ENCODE results near the gene TRIM45.
"Not testable (repeated sequence)": the region's sequence is repeated elsewhere in the genome, so short reads cannot be mapped to it uniquely, and the experiment has no call there.

Gene TRIM45

DNA sequence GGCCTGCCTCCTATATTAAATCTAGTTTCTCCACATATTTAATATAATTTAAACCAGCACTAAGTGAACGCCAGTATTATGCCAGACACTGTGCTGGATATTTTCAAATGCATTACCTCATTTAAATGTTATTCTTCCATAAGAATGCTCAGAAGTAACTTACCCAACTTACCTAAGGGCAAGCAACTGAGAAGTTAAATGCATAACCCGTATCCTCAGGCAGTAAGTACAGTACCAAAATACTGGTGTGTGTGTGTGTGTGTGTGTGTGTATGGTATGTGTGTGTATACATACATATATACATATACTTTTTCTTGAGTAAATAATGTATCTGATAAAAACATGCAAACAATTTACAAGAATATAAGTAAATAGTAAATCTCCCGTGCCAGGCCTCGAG, 9.0 kb upstream of the TRIM45 start:
- no peak for DNase-seq

- no peak for DNase-seq
These were observed 7.0 kb upstream of the TRIM45 start for GRCh38 chr1:117128323-117129079.

- DNase-seq, result peak; percentile 86
These were observed 6.2 kb upstream of the TRIM45 start for GRCh38 chr1:117127795-117128194.

GRCh38 chr1:117124661-117125060, 3.1 kb upstream of the TRIM45 start:
- no peak for DNase-seq

GRCh38 chr1:117123274-117123673, 1.7 kb upstream of the TRIM45 start:
- no peak for DNase-seq

DNA sequence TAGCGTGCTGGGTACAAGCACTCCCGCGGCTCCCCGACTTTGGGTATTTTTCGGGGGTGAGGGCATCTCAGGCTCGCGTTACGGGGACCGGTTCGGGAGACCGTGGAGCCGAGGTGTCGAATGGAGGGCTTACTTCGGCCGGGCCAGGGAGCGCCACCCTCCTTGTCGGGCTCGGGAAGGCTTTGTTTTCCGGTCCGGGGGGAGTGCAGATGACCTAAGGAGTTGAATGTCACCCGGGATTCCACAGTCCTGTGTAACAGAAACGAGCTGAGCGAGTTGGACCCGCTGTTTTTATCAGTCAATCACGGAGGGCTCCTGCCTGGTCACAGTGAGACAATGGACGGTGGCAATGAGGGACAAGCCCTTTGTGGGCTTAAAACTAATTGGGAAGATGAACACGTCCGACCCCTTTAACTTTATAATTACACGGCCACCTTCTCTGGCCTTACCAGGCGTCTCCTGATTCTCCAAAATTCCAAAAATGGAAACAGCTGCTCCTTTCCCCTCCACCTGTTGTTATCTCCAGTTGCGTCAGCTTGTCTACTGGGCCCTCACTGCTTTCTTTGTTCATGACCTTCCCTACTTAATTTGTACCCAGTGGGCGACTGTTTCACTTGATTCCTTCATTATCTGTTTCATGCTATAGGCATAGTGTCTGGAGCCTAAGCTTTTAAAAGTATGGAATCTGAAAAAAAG, 929 bp upstream of the TRIM45 start:
- no peak for DNase-seq

- DNase-seq, result no peak
These were observed 568 bp downstream of the TRIM45 start for GRCh38 chr1:117120774-117121588.

- not testable (repeated sequence) for DNase-seq
These were observed 2.4 kb downstream of the TRIM45 start for GRCh38 chr1:117119144-117119543.

- no peak for DNase-seq
These were observed 3.4 kb downstream of the TRIM45 start for GRCh38 chr1:117118137-117118536.

DNA sequence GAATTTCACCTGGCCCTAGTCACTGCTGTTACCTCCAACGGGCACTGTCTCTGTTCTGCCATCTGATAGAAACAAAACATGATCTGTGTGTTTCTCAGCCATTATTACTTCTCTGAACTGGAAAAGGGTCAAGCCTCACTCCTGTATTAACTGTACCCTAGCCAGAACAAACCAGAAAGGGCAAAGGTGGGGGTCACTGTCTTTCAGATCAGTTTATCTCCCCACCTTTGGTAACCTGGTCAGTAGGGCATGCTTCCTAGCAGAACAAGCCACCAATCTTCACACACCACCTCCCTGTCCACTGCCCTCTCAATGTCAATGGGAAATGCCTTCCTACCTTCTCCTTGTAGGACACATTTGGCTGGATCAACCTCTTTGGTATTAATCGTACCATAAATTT, 3.9 kb downstream of the TRIM45 start:
- no peak for DNase-seq

- no peak for DNase-seq
These were observed 4.8 kb downstream of the TRIM45 start for GRCh38 chr1:117116784-117117130.

DNA sequence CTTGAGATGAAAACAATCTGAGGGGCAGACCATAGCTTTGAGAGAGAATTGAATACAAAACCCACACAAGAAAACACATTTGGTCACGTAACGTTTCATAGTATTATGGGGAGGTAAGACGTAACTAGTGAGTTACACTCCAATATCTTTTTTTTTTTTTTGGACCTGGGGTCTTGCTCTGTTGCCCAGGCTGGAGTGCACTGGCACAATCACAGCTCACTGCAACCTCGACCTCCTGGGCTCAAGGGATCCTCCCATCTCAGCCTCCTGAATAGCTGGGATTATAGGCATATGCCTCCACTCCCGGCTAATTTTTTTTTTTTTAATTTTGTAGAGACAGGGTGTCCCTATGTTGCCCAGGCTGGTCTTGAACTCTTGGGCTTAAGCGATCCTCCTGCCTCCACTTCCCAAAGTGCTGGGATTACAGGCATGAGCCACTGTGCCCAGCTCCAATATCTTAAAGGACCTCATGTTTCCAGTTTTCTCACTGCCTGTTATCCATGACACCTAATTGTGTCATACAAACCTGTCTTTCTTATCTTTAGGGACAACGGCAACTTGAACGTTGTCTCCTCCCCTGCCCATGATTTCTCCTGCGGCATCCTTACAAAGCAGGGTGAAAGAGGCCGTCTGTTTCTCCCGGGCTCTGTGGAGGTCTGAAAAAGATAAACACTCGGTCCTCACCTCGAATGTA, 5.3 kb downstream of the TRIM45 start:
- DNase-seq, result no peak

DNA sequence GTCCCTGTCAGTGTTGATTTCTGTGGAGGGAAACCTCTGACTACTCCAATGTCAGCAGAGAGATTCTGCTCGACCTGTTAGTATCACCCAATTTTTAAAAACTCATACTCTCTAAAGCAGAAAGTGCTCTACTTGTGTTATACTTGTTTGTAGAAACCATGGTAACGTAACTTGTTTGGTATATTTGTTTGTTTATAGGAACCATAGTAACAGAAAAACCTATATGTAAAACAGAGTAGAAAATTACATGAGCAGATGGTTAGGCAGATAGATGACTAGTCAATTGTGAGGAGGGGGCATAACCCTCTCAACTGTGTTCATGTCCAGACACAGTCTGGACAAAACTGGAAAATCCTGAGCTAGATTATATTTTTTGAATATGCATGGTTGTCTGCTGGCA, 6.7 kb downstream of the TRIM45 start:
- no peak for DNase-seq

- DNase-seq, result no peak
These were observed 8.3 kb downstream of the TRIM45 start for GRCh38 chr1:117113199-117113598.

DNA sequence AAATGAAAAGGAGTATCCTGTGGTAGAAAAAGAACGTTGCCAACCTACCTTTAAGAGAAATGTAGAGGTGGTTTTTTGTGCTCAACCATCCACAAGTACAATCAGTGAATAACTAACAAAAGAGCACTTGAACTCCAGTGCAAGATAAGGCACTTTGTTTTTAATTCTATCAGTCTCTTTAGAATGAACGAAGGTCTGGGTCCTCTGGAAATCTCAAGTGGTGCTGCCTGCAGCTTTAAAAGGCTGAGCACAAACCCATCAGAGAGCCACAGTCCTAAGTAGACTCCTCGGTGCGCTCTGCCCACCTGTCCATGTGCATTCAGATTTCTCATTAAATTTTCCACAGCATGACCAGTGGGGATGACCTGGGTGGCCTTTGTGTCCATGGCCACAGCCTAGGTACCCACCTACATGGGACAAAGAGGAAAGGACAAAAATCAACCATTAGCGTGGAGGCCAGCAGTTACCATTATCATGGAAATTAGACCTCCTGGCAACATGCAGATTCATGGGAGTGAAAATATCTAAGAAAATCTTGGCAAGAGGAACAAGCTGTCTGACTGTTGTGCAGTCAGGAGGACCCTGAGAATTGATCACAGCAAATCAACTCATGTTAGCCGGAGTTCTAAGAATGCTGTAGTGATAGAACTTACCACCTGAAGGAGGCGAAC, 9.4 kb downstream of the TRIM45 start:
- DNase-seq, result peak; percentile 93

DNA sequence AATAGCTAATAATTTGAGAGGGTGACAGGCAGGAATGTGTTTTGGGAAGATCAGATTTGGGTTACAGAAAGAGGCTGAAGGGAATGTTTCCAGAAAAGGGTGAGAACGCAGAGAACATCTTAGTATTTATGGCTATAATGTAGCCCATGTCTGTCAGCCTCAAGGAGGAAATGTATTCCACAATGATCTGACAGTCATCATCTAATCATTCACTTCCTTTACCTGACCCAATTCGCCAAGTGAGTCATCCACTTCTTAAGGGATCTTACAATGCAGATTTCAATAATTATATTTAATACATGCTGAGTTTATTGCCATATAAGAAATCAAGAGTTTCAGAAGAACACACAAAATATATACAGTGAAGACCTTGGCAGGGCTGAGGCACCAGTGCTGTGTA, 10.8 kb downstream of the TRIM45 start:
- DNase-seq, result no peak

DNA sequence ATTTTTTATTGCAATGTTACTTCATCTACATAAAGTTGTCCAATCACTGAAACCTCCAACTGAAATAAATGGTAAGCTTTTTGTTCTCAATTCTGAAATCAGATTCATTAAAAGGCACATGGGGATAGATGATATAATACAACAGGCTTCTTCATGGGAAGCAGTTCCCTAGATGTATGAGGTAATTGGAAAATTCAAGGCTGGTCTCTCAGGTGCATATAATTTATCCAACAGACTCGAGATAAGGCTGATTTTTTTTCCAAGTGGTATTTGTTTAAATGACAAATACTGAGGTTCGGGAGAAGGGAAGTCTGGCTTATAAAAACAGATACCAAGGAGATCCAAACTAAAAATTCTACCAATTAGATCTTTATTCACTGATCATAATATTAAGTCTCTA, 14.2 kb downstream of the TRIM45 start:
- no peak for DNase-seq

DNA sequence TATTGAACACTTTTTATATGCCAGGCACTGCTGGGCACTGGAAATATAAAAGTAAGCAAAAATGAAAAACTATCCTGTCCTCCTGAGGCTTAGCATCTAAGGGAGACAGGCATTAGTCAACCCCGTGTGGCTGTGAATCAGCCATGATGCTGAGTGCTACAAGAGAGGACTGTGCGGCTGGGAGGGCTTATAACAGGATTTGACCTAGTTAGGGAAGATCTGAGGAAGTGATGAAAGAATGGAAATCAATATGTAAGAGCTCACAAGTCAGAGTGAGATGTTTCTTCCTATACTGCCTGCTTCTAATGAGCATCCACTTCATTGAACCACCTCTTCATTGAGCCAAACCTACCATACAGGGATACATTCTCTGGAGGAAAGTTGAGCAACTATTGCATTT, 15.1 kb downstream of the TRIM45 start:
- no peak for DNase-seq

DNA sequence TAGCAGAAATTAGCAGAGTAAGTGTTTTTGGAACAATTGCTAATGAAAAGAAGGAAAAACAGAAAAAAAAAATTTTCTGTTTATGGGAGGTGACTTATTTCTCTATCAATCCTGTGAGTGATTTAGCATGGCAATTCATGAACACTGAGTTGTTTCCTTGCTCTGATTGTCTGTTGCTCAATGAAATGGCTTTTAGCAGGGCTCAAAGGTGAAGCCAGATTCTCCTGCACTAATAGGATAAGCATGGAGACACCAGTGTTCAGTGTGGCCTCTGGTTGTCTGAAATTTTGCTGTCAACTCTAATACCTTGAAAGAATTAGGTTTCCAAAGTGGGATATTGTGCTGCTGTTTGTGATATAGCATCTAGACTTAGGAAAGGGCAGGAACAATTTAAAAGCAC, 15.8 kb downstream of the TRIM45 start:
- DNase-seq, result no peak

- DNase-seq, result no peak
These were observed 16.6 kb downstream of the TRIM45 start for GRCh38 chr1:117104986-117105385.

DNA sequence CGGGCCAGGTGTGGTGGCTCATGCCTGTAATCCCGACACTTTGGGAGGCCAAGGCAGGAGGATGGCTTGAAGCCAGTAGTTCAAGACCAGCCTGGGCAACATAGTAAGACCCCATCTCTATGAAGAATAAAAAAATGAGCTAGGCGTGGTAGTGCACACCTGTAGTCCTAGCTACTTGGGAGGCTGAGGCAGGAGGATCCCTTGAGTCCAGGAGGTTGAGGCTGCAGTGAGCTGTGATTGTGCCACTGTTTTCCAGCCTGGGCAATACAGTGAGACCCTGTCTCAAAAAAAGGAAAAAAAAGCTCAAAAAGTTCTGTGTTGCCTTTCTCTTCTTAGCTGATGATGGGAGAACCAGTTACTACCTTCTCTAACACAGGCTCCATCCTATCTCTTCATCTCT, 19.7 kb downstream of the TRIM45 start:
- DNase-seq, result not testable (repeated sequence)

GRCh38 chr1:117101334-117101733, 20.2 kb downstream of the TRIM45 start:
- DNase-seq, result no peak

Measured in NCI-H187 treated with DMSO at 0.1 percent for 48 hours (cell line).